ENCODE results near the gene MYCN.

MYCN gene

DNA sequence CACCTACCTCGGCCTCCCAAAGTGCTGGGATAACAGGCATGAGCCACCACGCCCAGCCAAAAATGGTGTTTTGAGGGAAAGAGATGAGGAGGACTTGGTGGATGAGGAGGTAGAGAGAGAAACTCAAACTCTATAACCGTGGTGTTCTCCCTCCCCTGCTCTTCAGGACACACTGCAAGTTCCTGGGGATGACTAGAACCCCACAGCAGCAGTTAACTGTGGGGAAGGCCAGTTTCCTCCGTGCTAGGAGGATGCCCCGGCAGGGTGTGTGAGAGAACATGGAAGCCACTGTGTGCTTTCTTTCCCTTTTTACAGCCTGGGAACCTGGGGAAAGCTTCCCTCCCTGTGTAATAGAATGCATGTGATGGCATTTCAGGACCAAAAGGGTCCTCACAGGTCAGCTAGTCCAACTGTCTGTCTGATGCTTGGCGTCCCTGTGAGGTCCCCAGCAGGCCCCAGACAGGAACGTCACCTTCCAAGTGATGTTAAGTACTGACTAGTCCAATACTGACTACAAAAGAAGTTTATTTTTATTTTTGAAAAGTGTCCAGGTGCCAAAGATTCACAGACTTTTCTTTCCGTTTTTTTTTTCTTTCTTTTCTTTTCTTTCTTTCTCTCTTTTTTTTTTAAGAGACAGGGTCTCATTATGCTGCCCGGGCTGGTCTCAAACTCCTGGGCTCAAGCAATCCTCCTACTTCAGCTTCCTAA lies 38.9 kb downstream of the MYCN start:
- Histone ChIP-seq H3K4me2 (ENCODE audit: low read length) (no peak overlapping the region), H3K9ac (ENCODE audit: low read length) (no peak overlapping the region), H3K36me3 (ENCODE audit: insufficient read depth, low read length) (no peaks in the 10 kb centered on the region), H3K4me3 (ENCODE audit: low read depth, low read length, poor library complexity, severe bottlenecking) (no peak overlapping the region), H3K79me2 (ENCODE audit: insufficient read depth, low read length) (no peaks in the 10 kb centered on the region), H3K9me2 (ENCODE audit: low read depth, low read length) (no peaks in the 10 kb centered on the region), H3F3A (ENCODE audit: insufficient read depth, low read length) (no peaks in the 10 kb centered on the region), H4K20me1 (ENCODE audit: insufficient read depth, low read length) (no peaks in the 10 kb centered on the region), H3K27me3 (ENCODE audit: insufficient read depth, low read length) (no peaks in the 10 kb centered on the region), H3K9me3 (ENCODE audit: low read length) (no peaks in the 10 kb centered on the region), H3K4me1 (ENCODE audit: insufficient read depth, low read length, severe bottlenecking) (no peaks in the 10 kb centered on the region), H3K27ac (ENCODE audit: low read depth, low read length, poor library complexity, severe bottlenecking) (no peak overlapping the region), H2AFZ (ENCODE audit: low read length) (no peak overlapping the region)
- TF ChIP-seq EZH2 (IDR thresholded peaks at IDR 0.05; ENCODE audit: borderline replicate concordance, low read length) = no peak
- TF ChIP-seq, protein P1, sequence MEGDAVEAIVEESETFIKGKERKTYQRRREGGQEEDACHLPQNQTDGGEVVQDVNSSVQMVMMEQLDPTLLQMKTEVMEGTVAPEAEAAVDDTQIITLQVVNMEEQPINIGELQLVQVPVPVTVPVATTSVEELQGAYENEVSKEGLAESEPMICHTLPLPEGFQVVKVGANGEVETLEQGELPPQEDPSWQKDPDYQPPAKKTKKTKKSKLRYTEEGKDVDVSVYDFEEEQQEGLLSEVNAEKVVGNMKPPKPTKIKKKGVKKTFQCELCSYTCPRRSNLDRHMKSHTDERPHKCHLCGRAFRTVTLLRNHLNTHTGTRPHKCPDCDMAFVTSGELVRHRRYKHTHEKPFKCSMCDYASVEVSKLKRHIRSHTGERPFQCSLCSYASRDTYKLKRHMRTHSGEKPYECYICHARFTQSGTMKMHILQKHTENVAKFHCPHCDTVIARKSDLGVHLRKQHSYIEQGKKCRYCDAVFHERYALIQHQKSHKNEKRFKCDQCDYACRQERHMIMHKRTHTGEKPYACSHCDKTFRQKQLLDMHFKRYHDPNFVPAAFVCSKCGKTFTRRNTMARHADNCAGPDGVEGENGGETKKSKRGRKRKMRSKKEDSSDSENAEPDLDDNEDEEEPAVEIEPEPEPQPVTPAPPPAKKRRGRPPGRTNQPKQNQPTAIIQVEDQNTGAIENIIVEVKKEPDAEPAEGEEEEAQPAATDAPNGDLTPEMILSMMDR (IDR thresholded peaks at IDR 0.05; ENCODE audit: low read length) = no peak

DNA sequence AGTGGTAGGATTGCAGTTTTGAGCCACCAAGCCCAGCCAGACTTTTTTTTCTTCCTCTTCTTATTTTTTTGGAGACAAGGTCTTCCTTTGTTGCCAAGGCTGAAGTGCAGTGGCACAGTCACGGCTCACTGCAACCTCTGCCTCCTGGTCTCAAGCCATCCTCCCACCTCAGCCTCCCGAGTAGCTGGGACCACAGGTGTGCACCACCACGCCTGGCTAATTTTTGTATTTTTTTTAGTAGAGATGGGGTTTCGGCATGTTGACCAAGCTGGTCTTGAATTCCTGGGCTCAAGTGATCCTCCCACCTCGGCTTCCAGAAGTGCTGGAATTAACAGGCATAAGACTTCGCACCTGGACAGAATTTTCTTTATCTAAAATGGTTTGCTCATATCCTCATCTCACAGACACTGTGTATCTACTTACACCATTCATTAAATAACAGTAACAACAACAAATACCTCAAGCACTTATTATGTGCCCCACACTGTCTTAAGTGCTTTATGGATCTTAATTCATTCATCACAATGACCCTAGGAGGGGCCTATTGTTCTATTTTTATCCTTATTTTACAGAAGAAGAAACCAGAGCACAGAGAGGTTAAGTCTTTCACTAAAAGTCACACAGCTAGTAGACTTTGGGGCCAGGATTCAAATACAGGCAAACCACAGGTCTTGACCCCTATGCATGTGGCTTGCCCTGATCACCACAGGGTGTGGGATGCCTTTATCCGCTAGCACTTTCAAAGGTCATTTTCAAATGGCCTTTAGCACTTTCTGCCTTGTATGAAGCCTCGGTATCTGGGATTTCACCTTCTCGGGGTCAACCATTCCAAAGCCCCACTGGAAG lies 39.6 kb downstream of the MYCN start:
- Histone ChIP-seq H2AFZ (ENCODE audit: low read length) (no peak overlapping the region), H3K36me3 (ENCODE audit: insufficient read depth, low read length) (no peaks in the 10 kb centered on the region), H4K20me1 (ENCODE audit: insufficient read depth, low read length) (no peaks in the 10 kb centered on the region), H3K79me2 (ENCODE audit: insufficient read depth, low read length) (no peaks in the 10 kb centered on the region), H3K9ac (ENCODE audit: low read length) (no peak overlapping the region), H3K9me3 (ENCODE audit: low read length) (no peaks in the 10 kb centered on the region), H3K4me3 (ENCODE audit: low read depth, low read length, poor library complexity, severe bottlenecking) (no peak overlapping the region), H3K27me3 (ENCODE audit: insufficient read depth, low read length) (no peaks in the 10 kb centered on the region), H3K4me1 (ENCODE audit: insufficient read depth, low read length, severe bottlenecking) (no peaks in the 10 kb centered on the region), H3K27ac (ENCODE audit: low read depth, low read length, poor library complexity, severe bottlenecking) (no peak overlapping the region), H3K9me2 (ENCODE audit: low read depth, low read length) (no peaks in the 10 kb centered on the region), H3K4me2 (ENCODE audit: low read length) (no peak overlapping the region), H3F3A (ENCODE audit: insufficient read depth, low read length) (no peaks in the 10 kb centered on the region)
- TF ChIP-seq EZH2 (IDR thresholded peaks at IDR 0.05; ENCODE audit: borderline replicate concordance, low read length) = no peak
- TF ChIP-seq, protein P1 (IDR thresholded peaks at IDR 0.05; ENCODE audit: low read length) = no peak

DNA sequence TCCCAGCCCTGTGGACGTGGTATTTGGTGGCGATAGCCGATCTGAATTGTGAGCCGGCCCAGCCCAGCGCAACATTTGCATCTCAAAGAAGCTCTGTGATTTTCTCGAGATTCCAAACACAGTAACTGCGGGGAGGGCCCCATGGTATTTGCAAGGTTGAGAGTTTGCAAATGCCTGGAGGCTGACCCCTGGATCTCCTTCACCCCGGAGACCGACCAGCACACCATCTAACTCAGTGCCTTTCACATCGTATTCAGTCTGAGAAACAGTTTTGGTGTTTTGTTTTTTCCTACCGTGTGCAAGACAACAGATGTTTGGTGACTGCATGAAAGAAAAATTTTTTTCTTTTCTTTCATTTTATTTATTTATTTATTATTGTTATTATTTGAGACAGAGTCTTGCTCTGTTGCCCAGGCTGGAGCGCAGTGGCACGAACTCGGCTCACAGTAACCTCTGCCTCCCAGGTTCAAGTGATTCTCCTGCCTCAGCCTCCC lies 40.3 kb downstream of the MYCN start:
- no peak overlapping the region for H2AFZ ChIP-seq (ENCODE audit: low read length)
- TF ChIP-seq EZH2 (IDR thresholded peaks at IDR 0.05; ENCODE audit: borderline replicate concordance, low read length) = no peak
- TF ChIP-seq, protein P1 (IDR thresholded peaks at IDR 0.05; ENCODE audit: low read length) = no peak
- no peaks in the 10 kb centered on the region for H3K4me1 ChIP-seq (ENCODE audit: insufficient read depth, low read length, severe bottlenecking)
- H3K4me2 ChIP-seq (ENCODE audit: low read length) = no peak overlapping the region
- no peaks in the 10 kb centered on the region for H3K27me3 ChIP-seq (ENCODE audit: insufficient read depth, low read length)
- no peaks in the 10 kb centered on the region for H3K9me3 ChIP-seq (ENCODE audit: low read length)
- no peak overlapping the region for H3K9ac ChIP-seq (ENCODE audit: low read length)
- H3K79me2 ChIP-seq (ENCODE audit: insufficient read depth, low read length) = no peaks in the 10 kb centered on the region
- no peaks in the 10 kb centered on the region for H4K20me1 ChIP-seq (ENCODE audit: insufficient read depth, low read length)
- no peaks in the 10 kb centered on the region for H3F3A ChIP-seq (ENCODE audit: insufficient read depth, low read length)
- no peaks in the 10 kb centered on the region for H3K9me2 ChIP-seq (ENCODE audit: low read depth, low read length)
- no peak overlapping the region for H3K27ac ChIP-seq (ENCODE audit: low read depth, low read length, poor library complexity, severe bottlenecking)
- H3K4me3 ChIP-seq (ENCODE audit: low read depth, low read length, poor library complexity, severe bottlenecking) = no peak overlapping the region
- H3K36me3 ChIP-seq (ENCODE audit: insufficient read depth, low read length) = no peaks in the 10 kb centered on the region

Data from OCI-LY1 (cell line).